K562 (cell line): ENCODE measurements around the gene LSM12. TPM values are rescaled to one million over a fixed set of nuclear protein-coding genes. Genes with fewer than 3 reads are reported as not detected.

Source experiments
- CREB1 ChIP-seq, 2 experiments: sonication (generic) in 1 of 2; formaldehyde crosslinking in 1 of 2; IDR thresholded peaks; 2 replicates each; pipeline versions ENCODE4 v1.6.1 to v1.8.0; 2012 to 2022; ENCODE audit warnings: inconsistent platforms in 1 of 2, mild to moderate bottlenecking in 1 of 2, missing genetic modification reagents in 1 of 2, moderate library complexity in 1 of 2
- KDM2B ChIP-seq: fragments of 250-450 bp; sonication (Bioruptor Pico); IDR thresholded peaks from 2 replicates; pipeline ENCODE4 v1.8.0; 2021; ENCODE audit warnings: mild to moderate bottlenecking, moderate library complexity
- NRF1 ChIP-seq, 2 experiments: fragments of 450-650 bp; IDR thresholded peaks in 1 of 2; conservative IDR thresholded peaks in 1 of 2; 2 replicates each; pipeline ENCODE4 v1.6.1; 2014; ENCODE audit warnings: mild to moderate bottlenecking in 2 of 2
- SRF ChIP-seq, 2 experiments: fragments of 250-450, 450-650 bp in 1 of 2; sonication (Bioruptor Pico) in 1 of 2; sonication (generic) in 1 of 2; formaldehyde crosslinking; IDR thresholded peaks; 2 replicates each; pipeline versions ENCODE4 v1.5.0 to v1.5.1; 2020 to 2022; ENCODE audit warnings: mild to moderate bottlenecking in 1 of 2, missing genetic modification reagents in 1 of 2
- TEAD1 ChIP-seq, 2 experiments: fragments of 450-650 bp in 1 of 2; sonication (generic) in 1 of 2; formaldehyde crosslinking; IDR thresholded peaks; 2 replicates each; pipeline versions ENCODE4 v1.4.0 to v1.8.0; 2020 to 2022; ENCODE audit warnings: mild to moderate bottlenecking in 2 of 2, missing genetic modification reagents in 1 of 2
- polyA plus RNA-seq, 8 experiments: library from polyadenylated mRNA; depleted of rRNA in 4 of 8; stranded (reverse) in 5 of 8; unstranded in 3 of 8; fragments of >200 nt; fragmentation: Nextera tagmentation in 2 of 8; fragmentation: Illumina TruSeq in 1 of 8; extraction: Ambion mirVana in 2 of 8; extraction: Trizol in 1 of 8; gene quantifications; 2 replicates each; pipeline versions ENCODE4 v1.2.1 to v1.2.3, GENCODE V29; 2011 to 2014; ENCODE audit warnings: inconsistent platforms in 1 of 8, missing spikeins in 1 of 8
- total RNA-seq, 7 experiments: library from RNA; depleted of rRNA in 6 of 7; stranded (reverse); fragments of >200 nt in 6 of 7; fragmentation: Illumina TruSeq in 2 of 7; extraction: Trizol in 2 of 7; gene quantifications; 2 replicates each; pipeline versions ENCODE4 v1.2.1 to v1.2.3, GENCODE V29; 2011 to 2021; ENCODE audit warnings: low replicate concordance in 1 of 7
- TF ChIP-seq, protein P1 (sequence below): fragments of 250-450 bp; sonication (Bioruptor Pico); IDR thresholded peaks from 2 replicates; pipeline ENCODE4 v1.4.0; 2020
- TF ChIP-seq, protein P2 (sequence below), 2 experiments: IDR thresholded peaks; 2 replicates each; pipeline ENCODE4 v1.6.1; 2011; ENCODE audit warnings: borderline replicate concordance in 1 of 2, control low read depth in 1 of 2, low read depth in 1 of 2, low read length in 1 of 2, mild to moderate bottlenecking in 1 of 2, mixed read lengths in 1 of 2, moderate library complexity in 1 of 2; ENCODE audit not compliant: insufficient read depth in 1 of 2, insufficient read length in 1 of 2, poor library complexity in 1 of 2, severe bottlenecking in 1 of 2; ENCODE audit errors: extremely low read depth in 1 of 2
- TF ChIP-seq, protein P3 (sequence below), 2 experiments: fragments of 450-650 bp in 1 of 2; sonication (generic) in 1 of 2; formaldehyde crosslinking in 1 of 2; IDR thresholded peaks; 2 replicates each; pipeline versions ENCODE4 v1.7.1 to v1.9.0; 2016 to 2022; ENCODE audit warnings: inconsistent platforms in 1 of 2, mild to moderate bottlenecking in 1 of 2, missing genetic modification reagents in 1 of 2
- TF ChIP-seq, protein P4 (sequence below): sonication (generic); formaldehyde crosslinking; IDR thresholded peaks from 2 replicates; pipeline ENCODE4 v1.8.0; 2022; ENCODE audit warnings: mild to moderate bottlenecking, missing genetic modification reagents
- TF ChIP-seq, protein P5 (sequence below): fragments of 450-650 bp; IDR thresholded peaks from one replicate; pipeline ENCODE4 v1.6.1; 2018; ENCODE audit warnings: mild to moderate bottlenecking, moderate library complexity; ENCODE audit not compliant: partially characterized antibody

The LSM12 gene
- total and polyA plus RNA-seq, 9 of the 15 experiments (the other 6 are each of a cell fraction or from before 2014, with no cell fraction given), result 53.0 to 258 (median 89.3) TPM

DNA sequence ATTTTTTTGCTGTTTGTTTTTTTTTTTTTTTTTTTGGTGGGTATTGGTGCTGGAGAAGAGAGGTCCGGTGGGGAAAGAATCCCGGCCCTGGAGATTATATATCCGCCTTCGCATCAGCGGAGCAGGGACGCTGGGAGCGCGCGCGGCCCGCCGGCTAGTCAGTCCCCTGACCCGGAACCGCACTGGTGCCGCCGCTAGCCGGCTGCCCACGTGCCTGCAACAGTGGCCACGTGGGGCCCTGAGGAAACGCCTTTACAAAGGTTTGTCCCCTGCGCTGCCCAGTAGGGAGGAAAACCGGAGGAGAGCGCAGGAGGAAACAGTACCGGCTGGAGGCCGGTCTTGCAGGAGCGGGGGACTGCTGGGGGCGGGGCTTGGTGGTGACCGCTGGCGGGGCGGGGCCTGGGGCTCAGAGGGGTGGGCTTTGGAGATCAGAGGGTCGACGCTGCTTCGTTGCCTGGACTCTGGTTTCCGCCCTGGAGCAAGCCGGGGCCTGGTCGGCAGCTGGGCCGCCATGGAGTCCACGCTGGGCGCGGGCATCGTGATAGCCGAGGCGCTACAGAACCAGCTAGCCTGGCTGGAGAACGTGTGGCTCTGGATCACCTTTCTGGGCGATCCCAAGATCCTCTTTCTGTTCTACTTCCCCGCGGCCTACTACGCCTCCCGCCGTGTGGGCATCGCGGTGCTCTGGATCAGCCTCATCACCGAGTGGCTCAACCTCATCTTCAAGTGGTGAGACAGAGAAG is 4.2 kb upstream of the LSM12 start, which contains the start of gene G6PC3 (continued):
- TF ChIP-seq CREB1 (IDR thresholded peaks at IDR 0.05) (peak; percentile 36), CREB1 (CRISPR knock-in tag; IDR thresholded peaks at IDR 0.05) (peak; percentile 59; the same call in 1 of the 2 replicates), KDM2B (no peak; the same call in 1 of the 2 replicates), SRF (CRISPR knock-in tag; IDR thresholded peaks at IDR 0.05) (0 out of 4 replicates have a peak, but pooled peaks of 1 of the 2 experiments have one; percentile 15), TEAD1 (CRISPR knock-in tag; IDR thresholded peaks at IDR 0.05) (peak in 1 of 2 experiments; percentile 77; a peak in 1 of 4 replicates), NRF1 (conservative IDR thresholded peaks at IDR 0.05 in 1 of 2, IDR thresholded peaks at IDR 0.05 in 1 of 2) (peak; percentile 66 to 69)
- TF ChIP-seq, protein P1, sequence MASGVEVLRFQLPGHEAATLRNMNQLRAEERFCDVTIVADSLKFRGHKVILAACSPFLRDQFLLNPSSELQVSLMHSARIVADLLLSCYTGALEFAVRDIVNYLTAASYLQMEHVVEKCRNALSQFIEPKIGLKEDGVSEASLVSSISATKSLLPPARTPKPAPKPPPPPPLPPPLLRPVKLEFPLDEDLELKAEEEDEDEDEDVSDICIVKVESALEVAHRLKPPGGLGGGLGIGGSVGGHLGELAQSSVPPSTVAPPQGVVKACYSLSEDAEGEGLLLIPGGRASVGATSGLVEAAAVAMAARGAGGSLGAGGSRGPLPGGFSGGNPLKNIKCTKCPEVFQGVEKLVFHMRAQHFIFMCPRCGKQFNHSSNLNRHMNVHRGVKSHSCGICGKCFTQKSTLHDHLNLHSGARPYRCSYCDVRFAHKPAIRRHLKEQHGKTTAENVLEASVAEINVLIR, result no peak
- TF ChIP-seq, protein P2, sequence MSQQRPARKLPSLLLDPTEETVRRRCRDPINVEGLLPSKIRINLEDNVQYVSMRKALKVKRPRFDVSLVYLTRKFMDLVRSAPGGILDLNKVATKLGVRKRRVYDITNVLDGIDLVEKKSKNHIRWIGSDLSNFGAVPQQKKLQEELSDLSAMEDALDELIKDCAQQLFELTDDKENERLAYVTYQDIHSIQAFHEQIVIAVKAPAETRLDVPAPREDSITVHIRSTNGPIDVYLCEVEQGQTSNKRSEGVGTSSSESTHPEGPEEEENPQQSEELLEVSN (IDR thresholded peaks at IDR 0.05; ENCODE audit: borderline replicate concordance in 1 of 2, extremely low read depth in 1 of 2, insufficient read depth in 1 of 2, insufficient read length in 1 of 2, low read depth in 1 of 2, low read length in 1 of 2, poor library complexity in 1 of 2, severe bottlenecking in 1 of 2), result peak; percentile 91 to 94
- TF ChIP-seq, protein P3, sequence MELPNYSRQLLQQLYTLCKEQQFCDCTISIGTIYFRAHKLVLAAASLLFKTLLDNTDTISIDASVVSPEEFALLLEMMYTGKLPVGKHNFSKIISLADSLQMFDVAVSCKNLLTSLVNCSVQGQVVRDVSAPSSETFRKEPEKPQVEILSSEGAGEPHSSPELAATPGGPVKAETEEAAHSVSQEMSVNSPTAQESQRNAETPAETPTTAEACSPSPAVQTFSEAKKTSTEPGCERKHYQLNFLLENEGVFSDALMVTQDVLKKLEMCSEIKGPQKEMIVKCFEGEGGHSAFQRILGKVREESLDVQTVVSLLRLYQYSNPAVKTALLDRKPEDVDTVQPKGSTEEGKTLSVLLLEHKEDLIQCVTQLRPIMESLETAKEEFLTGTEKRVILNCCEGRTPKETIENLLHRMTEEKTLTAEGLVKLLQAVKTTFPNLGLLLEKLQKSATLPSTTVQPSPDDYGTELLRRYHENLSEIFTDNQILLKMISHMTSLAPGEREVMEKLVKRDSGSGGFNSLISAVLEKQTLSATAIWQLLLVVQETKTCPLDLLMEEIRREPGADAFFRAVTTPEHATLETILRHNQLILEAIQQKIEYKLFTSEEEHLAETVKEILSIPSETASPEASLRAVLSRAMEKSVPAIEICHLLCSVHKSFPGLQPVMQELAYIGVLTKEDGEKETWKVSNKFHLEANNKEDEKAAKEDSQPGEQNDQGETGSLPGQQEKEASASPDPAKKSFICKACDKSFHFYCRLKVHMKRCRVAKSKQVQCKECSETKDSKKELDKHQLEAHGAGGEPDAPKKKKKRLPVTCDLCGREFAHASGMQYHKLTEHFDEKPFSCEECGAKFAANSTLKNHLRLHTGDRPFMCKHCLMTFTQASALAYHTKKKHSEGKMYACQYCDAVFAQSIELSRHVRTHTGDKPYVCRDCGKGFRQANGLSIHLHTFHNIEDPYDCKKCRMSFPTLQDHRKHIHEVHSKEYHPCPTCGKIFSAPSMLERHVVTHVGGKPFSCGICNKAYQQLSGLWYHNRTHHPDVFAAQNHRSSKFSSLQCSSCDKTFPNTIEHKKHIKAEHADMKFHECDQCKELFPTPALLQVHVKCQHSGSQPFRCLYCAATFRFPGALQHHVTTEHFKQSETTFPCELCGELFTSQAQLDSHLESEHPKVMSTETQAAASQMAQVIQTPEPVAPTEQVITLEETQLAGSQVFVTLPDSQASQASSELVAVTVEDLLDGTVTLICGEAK (IDR thresholded peaks at IDR 0.05), result peak; percentile 88
- TF ChIP-seq, protein P3 (CRISPR knock-in tag; IDR thresholded peaks at IDR 0.05), result no peak
- TF ChIP-seq, protein P4, sequence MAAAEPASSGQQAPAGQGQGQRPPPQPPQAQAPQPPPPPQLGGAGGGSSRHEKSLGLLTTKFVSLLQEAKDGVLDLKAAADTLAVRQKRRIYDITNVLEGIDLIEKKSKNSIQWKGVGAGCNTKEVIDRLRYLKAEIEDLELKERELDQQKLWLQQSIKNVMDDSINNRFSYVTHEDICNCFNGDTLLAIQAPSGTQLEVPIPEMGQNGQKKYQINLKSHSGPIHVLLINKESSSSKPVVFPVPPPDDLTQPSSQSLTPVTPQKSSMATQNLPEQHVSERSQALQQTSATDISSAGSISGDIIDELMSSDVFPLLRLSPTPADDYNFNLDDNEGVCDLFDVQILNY (CRISPR knock-in tag), result no peak
- TF ChIP-seq, protein P5, sequence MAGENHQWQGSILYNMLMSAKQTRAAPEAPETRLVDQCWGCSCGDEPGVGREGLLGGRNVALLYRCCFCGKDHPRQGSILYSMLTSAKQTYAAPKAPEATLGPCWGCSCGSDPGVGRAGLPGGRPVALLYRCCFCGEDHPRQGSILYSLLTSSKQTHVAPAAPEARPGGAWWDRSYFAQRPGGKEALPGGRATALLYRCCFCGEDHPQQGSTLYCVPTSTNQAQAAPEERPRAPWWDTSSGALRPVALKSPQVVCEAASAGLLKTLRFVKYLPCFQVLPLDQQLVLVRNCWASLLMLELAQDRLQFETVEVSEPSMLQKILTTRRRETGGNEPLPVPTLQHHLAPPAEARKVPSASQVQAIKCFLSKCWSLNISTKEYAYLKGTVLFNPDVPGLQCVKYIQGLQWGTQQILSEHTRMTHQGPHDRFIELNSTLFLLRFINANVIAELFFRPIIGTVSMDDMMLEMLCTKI, result no peak
